Stomach smooth muscle (tissue), 2 donors: ENCODE data around the gene TMEM108.

Source experiments
- H3K27ac ChIP-seq: one replicate; pipeline ENCODE4 v1.7.0; 2013; ENCODE audit warnings: mild to moderate bottlenecking, low read length, inconsistent platforms
- H3K27me3 ChIP-seq, 2 donors: one replicate each; pipeline ENCODE4 v1.7.0; 2013; ENCODE audit warnings: low read length in 2 of 2; ENCODE audit not compliant: insufficient read depth in 2 of 2, control insufficient read depth in 1 of 2
- H3K36me3 ChIP-seq, 2 donors: one replicate each; pipeline ENCODE4 v1.7.0; 2013; ENCODE audit warnings: low read length in 2 of 2; ENCODE audit not compliant: control insufficient read depth in 2 of 2, insufficient read depth in 2 of 2
- H3K4me1 ChIP-seq: one replicate; pipeline ENCODE4 v1.7.0; 2013; ENCODE audit warnings: low read length; ENCODE audit not compliant: control insufficient read depth, insufficient read depth
- H3K4me3 ChIP-seq, 2 donors: one replicate each; pipeline ENCODE4 v1.7.0; 2013; ENCODE audit warnings: low read length in 2 of 2
- H3K9ac ChIP-seq, 2 donors: one replicate each; pipeline ENCODE4 v1.7.0; 2013; ENCODE audit warnings: low read length in 2 of 2, mild to moderate bottlenecking in 1 of 2
- H3K9me3 ChIP-seq, 2 donors: one replicate each; pipeline ENCODE4 v1.7.0; 2013; ENCODE audit warnings: low read length in 2 of 2; ENCODE audit not compliant: control insufficient read depth in 2 of 2
- donor health status: healthy.
- donor health status: Pancreatic carcinoma.

The TMEM108 gene

GRCh38 chr3:133330065-133330464 is 291.9 kb downstream of the TMEM108 start:
- Histone ChIP-seq H3K4me3 (no peak overlapping the region), H3K9me3 (no peaks in the 10 kb centered on the region), H3K27me3 (no peaks in the 10 kb centered on the region), H3K4me1 (no peaks in the 10 kb centered on the region), H3K9ac (no peak overlapping the region), H3K36me3 (no peaks in the 10 kb centered on the region), H3K27ac (no peak overlapping the region)

GRCh38 chr3:133330522-133330921 is 292.3 kb downstream of the TMEM108 start:
- H3K27ac ChIP-seq = no peak overlapping the region
- H3K36me3 ChIP-seq = no peaks in the 10 kb centered on the region
- H3K9me3 ChIP-seq = no peaks in the 10 kb centered on the region
- no peak overlapping the region for H3K9ac ChIP-seq
- no peak overlapping the region for H3K4me3 ChIP-seq
- no peaks in the 10 kb centered on the region for H3K27me3 ChIP-seq
- no peaks in the 10 kb centered on the region for H3K4me1 ChIP-seq

GRCh38 chr3:133354721-133355120 is 316.5 kb downstream of the TMEM108 start:
- H3K4me3 ChIP-seq = no peak overlapping the region
- H3K27me3 ChIP-seq = no peaks in the 10 kb centered on the region
- peaks cover 0 to 2% of the 10 kb centered on the region in 2 donors for H3K9me3 ChIP-seq
- no peak overlapping the region for H3K9ac ChIP-seq
- H3K27ac ChIP-seq = no peak overlapping the region
- H3K36me3 ChIP-seq = no peaks in the 10 kb centered on the region
- H3K4me1 ChIP-seq = no peaks in the 10 kb centered on the region

- H3K27me3 ChIP-seq = no peaks in the 10 kb centered on the region
- no peak overlapping the region for H3K27ac ChIP-seq
- H3K9ac ChIP-seq = no peak overlapping the region
- no peaks in the 10 kb centered on the region for H3K36me3 ChIP-seq
- no peak overlapping the region for H3K4me3 ChIP-seq
- H3K4me1 ChIP-seq = no peaks in the 10 kb centered on the region
- H3K9me3 ChIP-seq = no peaks in the 10 kb centered on the region
Observed at GRCh38 chr3:133360476-133360875, 322.3 kb downstream of the TMEM108 start.

GRCh38 chr3:133361011-133361410 is 322.8 kb downstream of the TMEM108 start:
- Histone ChIP-seq H3K9ac (no peak overlapping the region), H3K4me3 (no peak overlapping the region), H3K9me3 (no peaks in the 10 kb centered on the region), H3K4me1 (no peaks in the 10 kb centered on the region), H3K36me3 (no peaks in the 10 kb centered on the region), H3K27me3 (no peaks in the 10 kb centered on the region), H3K27ac (no peak overlapping the region)

- H3K4me3 ChIP-seq = no peak overlapping the region
- H3K9ac ChIP-seq = no peak overlapping the region
- no peaks in the 10 kb centered on the region for H3K9me3 ChIP-seq
- H3K27me3 ChIP-seq = no peaks in the 10 kb centered on the region
- no peaks in the 10 kb centered on the region for H3K4me1 ChIP-seq
- no peaks in the 10 kb centered on the region for H3K36me3 ChIP-seq
- no peak overlapping the region for H3K27ac ChIP-seq
Observed at GRCh38 chr3:133361435-133361834, 323.2 kb downstream of the TMEM108 start.

GRCh38 chr3:133362539-133362938 is 324.3 kb downstream of the TMEM108 start:
- Histone ChIP-seq H3K36me3 (no peaks in the 10 kb centered on the region), H3K27ac (no peak overlapping the region), H3K4me1 (no peaks in the 10 kb centered on the region), H3K27me3 (no peaks in the 10 kb centered on the region), H3K9me3 (no peaks in the 10 kb centered on the region), H3K9ac (no peak overlapping the region), H3K4me3 (no peak overlapping the region)

GRCh38 chr3:133364704-133365103 is 326.5 kb downstream of the TMEM108 start:
- H3K4me3 ChIP-seq = no peak overlapping the region
- H3K9ac ChIP-seq = no peak overlapping the region
- no peaks in the 10 kb centered on the region for H3K4me1 ChIP-seq
- no peaks in the 10 kb centered on the region for H3K9me3 ChIP-seq
- H3K36me3 ChIP-seq = no peaks in the 10 kb centered on the region
- no peak overlapping the region for H3K27ac ChIP-seq
- H3K27me3 ChIP-seq = no peaks in the 10 kb centered on the region

GRCh38 chr3:133366921-133367320 is 328.7 kb downstream of the TMEM108 start:
- no peak overlapping the region for H3K9ac ChIP-seq
- H3K4me3 ChIP-seq = no peak overlapping the region
- H3K36me3 ChIP-seq = no peaks in the 10 kb centered on the region
- no peak overlapping the region for H3K27ac ChIP-seq
- no peaks in the 10 kb centered on the region for H3K9me3 ChIP-seq
- H3K27me3 ChIP-seq = no peaks in the 10 kb centered on the region
- H3K4me1 ChIP-seq = no peaks in the 10 kb centered on the region

GRCh38 chr3:133367403-133367802 is 329.2 kb downstream of the TMEM108 start:
- Histone ChIP-seq H3K4me3 (no peak overlapping the region), H3K27ac (no peak overlapping the region), H3K27me3 (no peaks in the 10 kb centered on the region), H3K36me3 (no peaks in the 10 kb centered on the region), H3K9me3 (no peaks in the 10 kb centered on the region), H3K4me1 (no peaks in the 10 kb centered on the region), H3K9ac (no peak overlapping the region)

GRCh38 chr3:133367956-133368355 is 329.8 kb downstream of the TMEM108 start:
- H3K36me3 ChIP-seq = no peaks in the 10 kb centered on the region
- H3K4me3 ChIP-seq = no peak overlapping the region
- no peak overlapping the region for H3K9ac ChIP-seq
- H3K4me1 ChIP-seq = no peaks in the 10 kb centered on the region
- H3K27me3 ChIP-seq = no peaks in the 10 kb centered on the region
- no peak overlapping the region for H3K27ac ChIP-seq
- no peaks in the 10 kb centered on the region for H3K9me3 ChIP-seq
